Chondrocyte (in vitro differentiated cells): ENCODE results near the gene SPATS2. TPM values are rescaled to one million over a fixed set of nuclear protein-coding genes. Genes with fewer than 3 reads are reported as not detected.

Experiments used
- DNase-seq: peaks from one replicate; pipeline ENCODE4 v3.0.0; 2021; ENCODE audit warnings: mixed read lengths, low spot score
- H3K27ac Mint-ChIP-seq: one replicate; pipeline ENCODE4 v1.8.0; 2021; ENCODE audit warnings: mild to moderate bottlenecking, moderate library complexity, mixed read lengths; ENCODE audit not compliant: unreplicated experiment
- H3K27me3 Mint-ChIP-seq: 2 replicates; pipeline ENCODE4 v1.8.0; 2021; ENCODE audit warnings: low read depth, mixed read lengths
- H3K36me3 Mint-ChIP-seq: 2 replicates; pipeline ENCODE4 v1.8.0; 2021; ENCODE audit warnings: low read depth, mixed read lengths
- H3K4me1 Mint-ChIP-seq: 2 replicates; pipeline ENCODE4 v1.8.0; 2021; ENCODE audit warnings: low read depth, mild to moderate bottlenecking, mixed read lengths
- H3K4me3 Mint-ChIP-seq: one replicate; pipeline ENCODE4 v1.8.0; 2021; ENCODE audit warnings: mild to moderate bottlenecking, moderate library complexity, mixed read lengths; ENCODE audit not compliant: unreplicated experiment
- H3K9me3 Mint-ChIP-seq: 2 replicates; pipeline ENCODE4 v1.8.0; 2021; ENCODE audit warnings: low read depth, mixed read lengths
- CTCF ChIP-seq: fragments of 200-600 bp; sonication (generic); IDR thresholded peaks from 2 replicates; pipeline ENCODE4 v1.5.0; 2021; ENCODE audit warnings: antibody characterized with exemption, mild to moderate bottlenecking, moderate library complexity
- total RNA-seq: library from RNA; stranded (reverse); gene quantifications from 3 replicates; pipeline ENCODE4 v1.2.1, GENCODE V29; 2021

SPATS2 gene
- total RNA-seq, 1 donor from 2014 or later: 24.2 TPM

DNA sequence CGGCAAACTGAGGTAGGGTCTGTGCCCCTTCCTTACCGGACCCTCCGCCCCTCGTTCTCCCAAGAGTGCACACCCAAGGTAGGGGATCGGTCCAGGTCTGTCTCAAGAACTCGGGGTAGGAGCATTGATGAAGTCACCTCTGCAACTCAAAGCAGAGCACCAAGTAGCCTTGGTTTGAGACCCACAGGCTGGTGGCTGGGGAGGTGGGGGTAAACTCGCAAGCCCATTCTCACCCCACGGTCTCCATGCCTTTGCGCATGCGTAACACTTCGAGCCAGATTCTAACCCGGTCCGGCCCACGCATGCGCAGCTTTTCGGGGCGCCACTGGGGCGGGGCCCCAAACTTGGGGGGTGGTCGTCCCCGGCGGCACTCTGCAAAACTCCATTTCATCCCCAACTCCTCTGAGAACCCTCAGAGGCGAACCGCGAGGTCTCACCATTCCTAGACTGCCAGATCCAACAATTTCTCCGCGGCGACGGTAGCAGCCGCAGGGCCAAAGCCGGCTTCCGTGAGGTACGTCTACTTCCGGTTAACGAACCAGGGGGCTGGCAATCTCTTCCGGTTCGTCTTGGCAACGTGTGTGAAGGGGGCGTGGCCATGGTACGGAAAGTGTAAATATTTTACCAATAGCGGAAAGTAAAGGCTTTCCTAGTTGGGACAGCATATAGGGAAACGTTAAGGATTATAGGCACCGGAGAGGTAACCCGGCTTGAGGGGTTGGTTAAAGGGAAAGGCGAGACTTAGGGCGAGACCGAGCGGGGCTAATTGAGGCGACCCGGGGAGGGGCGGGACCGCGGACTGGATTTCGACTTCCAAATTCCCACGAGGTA, 200.6 kb downstream of the SPATS2 start, which contains the start of gene MCRS1:
MCRS1 (minus strand) TSS at position 532 of the 831 bp plus-strand sequence. CDS start 1,411 bp downstream, outside the sequence.
- Mint-ChIP-seq H3K27ac (peak within 1 kb of the TSS; percentile 95), H3K27me3 (no peaks in the 10 kb centered on the region), H3K4me3 (peak within 1 kb of the TSS; percentile 95), H3K9me3 (no peaks in the 10 kb centered on the region), H3K4me1 (peaks cover 41% of the 10 kb centered on the region), H3K36me3 (peaks cover 6% of the 10 kb centered on the region)
- DNase-seq: no peak
- TF ChIP-seq CTCF: no peak

DNA sequence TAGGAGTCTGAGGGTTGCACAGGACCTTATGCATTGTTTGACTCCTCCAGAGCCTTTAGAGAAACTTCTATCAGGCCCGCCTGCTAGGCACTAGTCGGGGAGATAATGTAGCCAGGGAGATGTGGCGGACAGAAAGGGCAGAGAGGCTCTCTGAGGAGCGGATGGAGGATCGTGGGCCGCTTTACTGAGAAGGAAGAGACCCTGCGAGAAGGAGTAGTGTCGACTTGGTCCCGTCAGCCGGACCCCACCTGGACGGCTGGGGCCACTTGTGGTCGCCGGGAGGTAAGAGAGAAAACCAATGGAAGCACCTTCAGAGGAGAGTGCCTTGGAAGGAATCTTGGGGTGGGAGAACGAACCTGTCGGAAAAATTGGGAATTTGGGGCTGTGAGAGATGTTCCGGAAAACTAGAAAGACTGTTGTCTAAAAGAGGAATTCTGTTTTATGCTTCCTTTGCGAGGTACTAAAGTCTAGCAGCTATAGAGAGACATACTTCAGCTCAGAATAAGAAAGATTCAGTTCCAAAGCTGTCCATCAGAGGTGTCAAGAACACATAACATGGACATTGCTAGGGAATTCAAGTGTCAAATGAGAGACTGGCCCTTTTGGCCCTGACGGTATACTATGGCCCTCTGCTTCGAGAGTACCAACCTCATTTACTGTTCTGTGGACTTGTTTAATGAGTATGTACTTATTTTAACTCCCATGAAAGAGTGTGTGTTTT, 201.3 kb downstream of the SPATS2 start:
- peaks cover 5% of the 10 kb centered on the region for H3K36me3 Mint-ChIP-seq
- DNase-seq: no peak
- peaks cover 41% of the 10 kb centered on the region for H3K4me1 Mint-ChIP-seq
- H3K4me3 Mint-ChIP-seq: peak overlapping the region; percentile 95
- H3K27ac Mint-ChIP-seq: peak overlapping the region; percentile 95
- H3K27me3 Mint-ChIP-seq: no peaks in the 10 kb centered on the region
- H3K9me3 Mint-ChIP-seq: no peaks in the 10 kb centered on the region
- TF ChIP-seq CTCF: peak; percentile 24

Other genes with a start within 250 kb of the SPATS2 start
- gene TUBA1B, start 236.1 kb upstream of the SPATS2 start, total RNA-seq: 544 to 857 TPM (median 551 TPM) in 3 replicates
- gene TUBA1A, start 178.4 kb upstream of the SPATS2 start, total RNA-seq: 431 to 551 TPM (median 437 TPM) in 3 replicates
- gene TUBA1C, start 102.4 kb upstream of the SPATS2 start, total RNA-seq: 171 to 200 TPM (median 176 TPM) in 3 replicates
- gene PRPH, start 72.3 kb upstream of the SPATS2 start, total RNA-seq: not detected in 3 replicates
- gene TROAP, start 44.2 kb upstream of the SPATS2 start, total RNA-seq: 4.0 to 6.5 TPM (median 6.2 TPM) in 3 replicates
- 0.33 to 0.60 TPM (median 0.46 TPM) in 3 replicates for gene C1QL4, start 30.3 kb upstream of the SPATS2 start, total RNA-seq
- 0.36 to 1.1 TPM (median 0.50 TPM) in 3 replicates for gene DNAJC22, start 20.6 kb upstream of the SPATS2 start, total RNA-seq
- gene KCNH3, start 171.6 kb downstream of the SPATS2 start, total RNA-seq: 0.10 to 0.27 TPM in 2 of 3 replicates, not detected in the other
- 44.9 to 55.9 TPM (median 47.2 TPM) in 3 replicates for gene MCRS1, start 200.7 kb downstream of the SPATS2 start, total RNA-seq
- gene FAM186B, start 238.2 kb downstream of the SPATS2 start, total RNA-seq: 0.27 to 0.51 TPM (median 0.46 TPM) in 3 replicates